ENCODE results near the gene RASA4B.
"Not testable (repeated sequence)": the region's sequence is repeated elsewhere in the genome, so short reads cannot be mapped to it uniquely, and the experiment has no call there.

GRCh38 chr7:102512642-102513221, 4.8 kb downstream of the RASA4B start:
- TF ChIP-seq POLR2A (IDR thresholded peaks at IDR 0.05; ENCODE audit: low read length); GATA1 (IDR thresholded peaks at IDR 0.05; ENCODE audit: low read depth, low read length): not testable (repeated sequence)

All from erythroblast (primary cell).